Pons (tissue), 1 donor: ENCODE data around the gene CASZ1.

ENCODE experiments used
- DNase-seq: peaks from one replicate; pipeline ENCODE4 v3.0.0-alpha.2; 2016; ENCODE audit warnings: low spot score

The CASZ1 gene

DNA sequence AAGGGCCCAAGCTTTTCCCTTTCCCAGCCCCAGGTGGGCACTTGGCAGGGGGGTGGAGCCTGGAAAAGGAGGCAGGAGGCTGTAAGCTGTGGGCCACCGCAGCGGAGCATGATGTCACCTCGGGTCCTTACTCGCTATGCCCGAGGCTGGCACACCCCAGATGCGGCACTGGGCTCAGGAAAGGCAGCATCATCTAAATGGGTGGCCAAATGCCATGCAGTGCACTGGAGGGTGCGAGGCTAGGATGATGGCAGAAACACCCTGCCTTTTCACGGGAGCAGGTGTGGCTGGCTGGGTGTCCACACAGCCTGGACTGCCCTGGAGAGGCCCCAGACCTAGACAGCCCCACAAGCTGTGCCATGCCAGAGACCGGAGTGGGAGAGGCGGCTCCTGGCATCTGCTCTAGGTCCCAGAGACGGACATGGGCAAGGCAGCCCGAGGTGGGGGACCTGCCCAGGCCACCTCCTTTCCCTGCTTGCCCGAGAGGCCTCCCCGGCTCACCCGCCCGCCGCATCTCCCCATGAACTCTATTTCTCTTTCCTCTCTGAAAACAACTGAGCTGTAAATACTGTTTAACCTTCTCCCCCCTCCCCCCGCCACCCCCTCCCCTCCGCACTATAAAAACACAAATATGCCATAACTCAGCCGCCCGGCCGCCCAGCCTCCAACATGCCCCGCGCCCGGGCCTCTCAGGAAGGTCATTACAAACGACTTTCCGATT lies 124.7 kb downstream of the CASZ1 start:
- DNase-seq, result no peak

DNA sequence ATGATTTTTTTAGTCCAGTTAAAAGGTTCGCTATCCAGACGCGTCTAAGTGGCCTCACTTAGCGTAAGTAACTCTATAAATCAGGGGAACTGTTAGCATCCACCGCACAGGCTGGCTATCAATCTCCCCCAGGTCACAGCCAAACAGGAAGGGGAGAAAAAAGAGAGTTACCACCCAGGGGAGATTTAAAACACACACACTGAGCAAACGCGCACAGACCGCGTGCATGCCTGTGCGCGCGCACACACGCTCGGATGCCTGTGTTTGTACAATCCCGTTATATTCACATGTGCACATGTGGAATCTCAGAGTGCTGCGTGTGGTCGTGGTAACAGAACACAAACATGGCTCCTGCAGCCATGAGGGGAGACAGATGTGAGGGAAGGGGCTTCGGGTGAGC lies 125.4 kb downstream of the CASZ1 start:
- no peak for DNase-seq

GRCh38 chr1:10670190-10670589 lies 126.3 kb downstream of the CASZ1 start:
- no peak for DNase-seq

DNA sequence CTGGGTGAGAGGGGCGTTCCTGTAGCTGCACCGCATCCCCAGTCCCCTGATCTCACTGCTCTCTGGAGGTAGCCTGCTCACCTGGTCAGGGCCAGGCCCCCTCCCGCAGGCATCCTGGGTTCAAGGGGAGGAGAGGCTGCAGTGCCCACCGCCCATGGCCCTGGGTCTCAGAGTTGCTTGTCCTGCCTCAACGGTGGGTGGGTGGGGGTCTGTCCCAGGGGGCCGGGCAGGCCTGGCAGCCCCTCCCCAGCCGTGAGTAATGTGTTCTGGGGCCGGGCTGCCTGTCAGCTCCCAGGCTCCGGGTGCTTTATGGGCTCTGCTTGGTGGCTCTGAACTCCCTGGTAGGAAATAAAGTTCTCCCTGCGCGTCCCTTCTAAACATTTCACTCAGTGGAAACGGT lies 126.9 kb downstream of the CASZ1 start:
- DNase-seq, result no peak

DNA sequence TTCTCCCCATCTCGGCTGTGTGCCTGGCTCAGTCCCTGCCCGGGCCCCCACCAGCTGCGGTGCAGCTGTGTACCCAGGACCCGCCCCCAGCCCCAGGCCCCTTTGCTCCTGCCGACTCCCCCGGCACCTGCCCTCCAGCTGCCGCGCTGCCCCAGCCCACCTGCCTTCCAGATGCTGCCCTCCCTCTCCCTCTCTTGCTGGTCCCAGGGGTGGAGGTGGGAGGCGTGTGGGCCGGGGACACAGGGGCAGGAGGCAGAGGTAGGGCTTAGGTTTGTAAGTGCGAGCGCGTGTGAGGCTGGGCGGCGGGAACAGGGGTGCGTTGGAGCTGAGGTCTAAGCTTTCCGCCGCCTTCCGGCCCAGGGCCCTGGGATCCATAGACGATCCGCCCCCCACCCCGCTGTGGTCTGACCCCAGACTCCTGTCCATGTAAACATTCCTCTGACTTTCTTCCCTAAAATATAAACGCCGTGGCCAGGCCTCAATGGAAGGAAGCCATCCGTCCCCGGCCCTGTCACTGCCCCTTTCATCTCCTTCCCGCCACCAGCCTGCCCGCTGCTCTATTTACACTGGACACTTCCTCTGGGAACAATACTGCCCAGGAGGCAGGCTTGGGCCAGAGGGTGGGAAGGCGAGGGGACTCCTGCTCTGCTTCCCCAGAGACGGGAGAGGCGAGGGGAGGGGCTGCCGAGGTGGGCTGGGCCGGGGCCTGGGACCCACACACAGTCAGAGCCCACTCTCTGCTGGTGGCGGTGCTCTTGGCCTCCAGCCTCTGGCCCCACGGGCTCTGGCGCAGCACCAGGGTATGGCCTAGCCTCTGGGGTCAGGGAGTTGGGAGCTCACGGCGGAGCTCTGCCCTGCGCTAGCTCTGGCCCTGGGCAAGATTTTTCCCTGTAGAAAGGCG lies 128.3 kb downstream of the CASZ1 start:
- no peak for DNase-seq

GRCh38 chr1:10665930-10666850 lies 130.3 kb downstream of the CASZ1 start:
- DNase-seq, result peak; percentile 24

- no peak for DNase-seq
Observed at GRCh38 chr1:10665226-10665625, 131.2 kb downstream of the CASZ1 start.

GRCh38 chr1:10664251-10664650 lies 132.2 kb downstream of the CASZ1 start:
- DNase-seq, result no peak

- peak; percentile 17 for DNase-seq
Observed at GRCh38 chr1:10663678-10664035, 132.8 kb downstream of the CASZ1 start.

- DNase-seq, result no peak
Observed at GRCh38 chr1:10662824-10663677, 133.4 kb downstream of the CASZ1 start.

DNA sequence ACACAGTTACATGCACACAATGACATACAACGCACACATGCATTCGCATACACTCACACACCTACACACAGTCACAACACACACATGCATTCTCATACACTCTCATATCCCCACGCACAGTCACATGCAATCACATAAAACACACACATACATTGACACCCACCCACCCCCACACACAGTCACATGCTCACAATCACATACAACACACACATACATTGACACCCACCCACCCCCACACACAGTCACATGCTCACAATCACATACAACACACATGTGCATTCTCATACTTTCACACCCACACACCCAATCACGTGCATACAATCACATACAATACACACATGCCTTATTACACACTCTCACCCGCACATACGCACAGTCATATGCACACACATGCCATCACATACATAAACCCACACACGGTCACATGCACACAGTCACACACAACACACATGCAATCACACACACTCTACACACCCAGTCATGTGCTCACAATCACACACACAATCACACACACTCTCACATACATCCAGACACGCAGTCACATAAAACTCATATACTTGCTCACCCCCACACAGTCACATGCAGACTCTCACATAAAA lies 134.3 kb downstream of the CASZ1 start:
- no peak for DNase-seq

- DNase-seq, result no peak
Observed at GRCh38 chr1:10661453-10661852, 135.0 kb downstream of the CASZ1 start.

GRCh38 chr1:10659646-10660540 lies 136.6 kb downstream of the CASZ1 start:
- DNase-seq, result no peak

DNA sequence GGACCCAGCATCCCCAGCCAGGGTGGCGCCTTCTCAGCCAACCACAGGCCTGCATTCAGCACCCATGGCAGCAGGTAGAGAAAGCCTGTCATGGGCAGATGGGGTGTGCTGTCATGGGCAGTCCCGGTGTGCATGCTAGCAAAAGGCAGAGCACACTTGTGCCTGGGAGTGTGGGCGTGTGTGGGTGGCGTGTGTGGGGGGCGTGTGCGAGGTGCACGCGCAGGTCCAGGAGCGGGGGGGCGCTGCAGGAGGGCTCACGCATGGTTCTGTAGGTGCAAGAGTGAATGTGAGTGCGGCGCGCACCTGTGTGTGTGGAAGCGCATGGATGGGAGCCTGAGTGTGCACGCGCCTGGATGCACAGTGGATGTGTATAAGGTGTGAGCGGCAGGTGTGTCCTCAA lies 137.2 kb downstream of the CASZ1 start:
- no peak for DNase-seq

DNA sequence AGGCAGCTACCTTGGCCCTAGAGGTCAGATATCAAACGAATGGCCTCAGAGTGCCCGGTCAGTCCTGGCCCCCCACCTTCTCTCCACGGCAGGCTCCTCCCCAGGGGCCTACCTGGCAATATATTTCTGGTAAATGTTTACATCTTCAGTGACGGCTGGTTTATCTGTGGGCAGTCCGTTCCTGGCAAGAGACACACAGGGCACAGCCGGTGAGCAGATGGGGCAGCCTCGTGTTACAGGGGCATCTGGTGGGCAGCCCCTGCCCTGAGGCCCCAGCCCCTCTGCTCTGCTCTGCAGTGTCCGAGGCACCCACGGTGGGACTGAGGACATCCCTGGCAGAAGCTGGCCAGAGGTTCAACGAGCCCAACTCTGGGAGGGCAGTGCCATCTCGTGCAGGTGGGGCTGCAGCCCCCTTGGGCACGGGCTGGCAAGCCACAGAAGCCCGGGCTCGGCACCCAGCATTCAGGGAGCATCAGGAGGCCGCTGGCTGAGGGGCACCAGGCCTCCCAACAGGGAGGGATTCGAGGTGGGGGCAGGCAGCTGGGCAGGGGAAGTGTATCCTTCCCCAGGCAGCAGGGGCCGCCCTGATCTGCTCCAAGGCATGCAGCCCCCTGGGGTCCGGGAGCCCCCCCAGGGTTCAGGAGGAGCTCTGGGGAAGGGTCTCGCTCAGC lies 137.9 kb downstream of the CASZ1 start:
- DNase-seq, result no peak

GRCh38 chr1:10657088-10657847 lies 139.2 kb downstream of the CASZ1 start:
- DNase-seq, result no peak

DNA sequence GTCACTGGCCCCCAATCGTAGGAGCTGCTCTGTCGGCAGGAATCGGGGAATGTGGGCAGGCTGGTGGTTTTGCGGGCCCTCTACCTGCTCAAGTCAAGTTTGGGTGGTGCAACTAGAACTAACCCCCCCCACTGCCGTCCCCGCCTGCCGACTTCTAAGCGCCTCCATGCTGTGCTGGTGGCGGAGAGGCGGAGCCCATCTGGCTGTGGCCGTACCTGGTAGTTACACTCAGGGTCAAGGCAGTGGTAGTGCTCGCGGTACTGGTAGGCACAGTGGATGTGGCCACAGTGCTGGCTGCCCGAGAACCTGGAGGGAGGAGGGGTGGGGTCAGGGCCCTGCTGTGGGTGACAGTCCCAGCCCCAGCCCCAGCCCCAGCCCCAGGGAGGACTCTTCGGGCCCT lies 140.0 kb downstream of the CASZ1 start:
- DNase-seq, result no peak

DNA sequence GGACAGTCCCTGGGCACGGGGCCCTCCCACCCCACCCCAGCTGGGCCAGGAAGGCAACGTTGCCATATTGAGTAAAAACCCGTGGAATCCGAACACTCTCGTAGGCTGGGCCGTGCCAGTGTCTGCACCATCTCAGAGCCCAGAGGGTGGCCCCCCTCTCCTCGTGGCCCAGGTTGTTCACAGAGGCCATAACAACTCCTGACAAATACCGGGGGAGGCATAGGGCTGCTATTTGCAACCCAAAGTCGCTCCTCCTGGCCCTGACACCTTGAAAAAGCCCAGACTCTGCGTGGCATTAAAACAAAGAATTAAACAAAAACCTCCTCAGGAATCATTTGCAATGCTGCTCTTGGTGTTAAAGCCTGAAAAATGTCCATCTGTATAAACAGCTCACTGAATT lies 141.4 kb downstream of the CASZ1 start:
- no peak for DNase-seq
